ENCODE measurements around the gene GNLY.

Gene GNLY

DNA sequence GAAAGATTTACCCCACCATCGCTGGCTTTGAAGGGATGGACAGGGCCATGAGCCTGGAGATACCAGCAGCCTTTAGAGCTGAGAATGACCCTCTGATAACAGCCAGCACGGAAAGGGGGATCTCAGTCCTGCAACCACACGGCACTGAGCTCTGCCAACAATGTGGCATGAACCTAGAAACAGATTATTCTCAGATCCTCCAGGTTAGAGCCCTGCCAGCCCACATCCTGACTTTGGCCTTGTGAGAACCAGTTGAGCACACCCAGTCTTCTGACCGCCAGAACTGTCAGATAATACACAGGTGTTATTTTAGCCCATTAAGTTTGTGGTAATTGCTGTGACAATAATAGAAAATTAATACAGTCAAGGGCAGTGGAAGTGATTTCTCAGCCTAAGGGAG is 9.4 kb upstream of the GNLY start:
- DNase-seq (ENCODE audit: low spot score): no peak

- no peak for DNase-seq (ENCODE audit: low spot score)
These were observed 3.2 kb upstream of the GNLY start for GRCh38 chr2:85690932-85691331.

DNA sequence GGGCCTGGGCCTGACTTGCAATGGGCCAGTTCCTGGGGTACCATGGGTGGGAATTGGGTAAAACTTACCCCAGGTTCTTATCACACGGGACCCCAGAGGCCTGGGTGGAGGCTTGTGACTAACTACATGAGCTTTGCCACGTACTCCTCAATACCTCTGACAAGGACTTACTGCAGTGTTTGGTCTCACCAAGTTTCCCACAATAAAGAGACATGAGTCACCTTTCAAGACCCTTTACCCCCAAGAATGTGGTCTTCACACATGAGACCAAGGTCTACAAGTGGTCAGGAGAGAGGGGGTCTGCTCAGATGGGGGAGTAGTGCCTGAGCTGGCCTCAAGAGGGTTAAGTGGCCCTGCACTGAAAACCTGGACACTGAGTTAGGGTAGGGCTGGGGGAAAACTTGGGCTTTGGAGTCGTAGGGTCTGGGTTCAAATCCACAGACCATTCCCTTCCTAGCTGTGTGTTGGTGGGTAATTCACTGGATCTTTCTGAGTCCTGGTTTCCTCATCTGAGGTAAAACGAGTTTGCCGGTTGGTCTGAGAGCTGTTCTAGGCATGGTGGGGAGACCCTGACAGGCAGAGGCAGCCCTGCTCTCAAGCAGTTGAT is 2.0 kb upstream of the GNLY start:
- DNase-seq (ENCODE audit: low spot score): no peak

DNA sequence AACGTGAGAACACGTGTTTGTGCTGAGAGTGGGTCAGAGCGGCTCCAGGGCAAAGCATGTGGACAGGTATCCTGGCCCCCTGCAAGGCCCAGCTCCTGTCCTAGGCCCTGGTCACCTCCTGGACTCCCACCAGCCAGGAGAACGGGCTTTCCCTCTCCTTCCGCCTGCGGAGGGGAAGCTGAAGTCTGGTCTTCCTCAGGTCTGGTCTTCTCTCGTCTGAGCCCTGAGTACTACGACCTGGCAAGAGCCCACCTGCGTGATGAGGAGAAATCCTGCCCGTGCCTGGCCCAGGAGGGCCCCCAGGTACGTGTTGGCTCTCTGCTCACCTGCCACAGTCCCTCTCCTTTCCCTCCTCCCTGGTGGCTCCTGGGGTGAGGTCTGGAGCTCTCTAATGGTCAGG is 963 bp downstream of the GNLY start:
- no peak for DNase-seq (ENCODE audit: low spot score)

DNA sequence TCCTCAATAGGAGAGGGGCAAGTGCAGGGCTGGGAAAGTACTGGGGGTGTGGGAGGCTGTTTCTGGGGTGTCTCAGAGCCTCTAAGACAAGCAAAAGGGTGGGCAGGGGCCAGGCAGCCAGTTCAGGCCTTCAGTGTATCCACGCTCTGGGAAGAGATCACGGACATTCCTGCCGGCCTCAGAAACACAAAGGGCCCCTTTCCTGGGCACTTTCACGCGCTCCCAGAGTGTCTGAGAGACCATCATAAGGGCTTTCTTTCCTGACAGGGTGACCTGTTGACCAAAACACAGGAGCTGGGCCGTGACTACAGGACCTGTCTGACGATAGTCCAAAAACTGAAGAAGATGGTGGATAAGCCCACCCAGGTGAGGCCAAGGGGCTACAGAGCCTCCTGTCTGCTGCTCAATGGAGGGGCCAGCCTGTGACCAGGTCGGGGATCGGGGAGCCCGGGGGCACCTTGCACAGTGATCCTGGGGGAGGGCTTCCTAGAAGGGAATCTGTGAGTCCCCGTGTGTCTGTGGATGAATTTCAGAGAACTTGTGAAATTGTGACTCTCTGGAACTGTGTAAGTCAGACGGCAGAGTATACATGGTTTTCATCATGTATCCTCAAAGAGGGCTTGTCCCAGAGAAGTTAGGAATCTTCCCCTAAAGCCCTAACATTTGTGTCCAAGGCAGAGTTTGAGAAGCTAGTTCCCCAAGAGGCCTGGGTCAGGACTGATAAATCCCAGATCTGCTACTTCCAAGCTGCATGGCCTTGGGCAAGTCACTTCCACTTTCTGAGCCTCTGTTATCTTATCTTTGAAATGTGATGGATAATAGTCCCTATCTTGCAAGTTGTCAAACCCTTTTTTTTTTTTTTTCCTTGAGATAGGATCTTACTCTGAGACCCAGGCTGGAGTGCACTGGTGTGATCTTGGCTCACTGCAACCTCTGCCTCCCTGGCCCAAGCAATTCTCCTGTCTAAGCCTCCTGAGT is 1.8 kb downstream of the GNLY start:
- DNase-seq (ENCODE audit: low spot score): no peak

GRCh38 chr2:85697096-85697495 is 2.9 kb downstream of the GNLY start:
- no peak for DNase-seq (ENCODE audit: low spot score)

DNA sequence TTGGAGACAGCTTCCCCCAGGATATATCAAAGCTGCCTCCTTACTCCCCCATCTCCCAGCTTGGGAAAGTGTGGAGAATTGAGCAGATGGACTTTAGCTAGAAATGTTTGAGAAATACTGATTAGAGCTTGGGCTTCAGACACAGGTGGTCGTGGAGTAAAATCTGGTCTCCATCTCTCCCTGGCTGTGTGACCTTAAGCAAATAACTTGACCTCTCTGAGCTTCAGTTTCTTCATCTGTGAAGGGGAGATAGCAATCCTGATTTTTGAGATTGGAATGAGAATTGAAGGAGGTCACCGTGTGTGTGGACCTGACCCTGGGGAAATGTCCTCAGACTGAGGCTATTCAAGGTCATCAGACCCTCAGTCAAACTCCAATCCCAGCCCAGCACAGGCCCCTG is 3.6 kb downstream of the GNLY start:
- DNase-seq (ENCODE audit: low spot score): no peak

DNA sequence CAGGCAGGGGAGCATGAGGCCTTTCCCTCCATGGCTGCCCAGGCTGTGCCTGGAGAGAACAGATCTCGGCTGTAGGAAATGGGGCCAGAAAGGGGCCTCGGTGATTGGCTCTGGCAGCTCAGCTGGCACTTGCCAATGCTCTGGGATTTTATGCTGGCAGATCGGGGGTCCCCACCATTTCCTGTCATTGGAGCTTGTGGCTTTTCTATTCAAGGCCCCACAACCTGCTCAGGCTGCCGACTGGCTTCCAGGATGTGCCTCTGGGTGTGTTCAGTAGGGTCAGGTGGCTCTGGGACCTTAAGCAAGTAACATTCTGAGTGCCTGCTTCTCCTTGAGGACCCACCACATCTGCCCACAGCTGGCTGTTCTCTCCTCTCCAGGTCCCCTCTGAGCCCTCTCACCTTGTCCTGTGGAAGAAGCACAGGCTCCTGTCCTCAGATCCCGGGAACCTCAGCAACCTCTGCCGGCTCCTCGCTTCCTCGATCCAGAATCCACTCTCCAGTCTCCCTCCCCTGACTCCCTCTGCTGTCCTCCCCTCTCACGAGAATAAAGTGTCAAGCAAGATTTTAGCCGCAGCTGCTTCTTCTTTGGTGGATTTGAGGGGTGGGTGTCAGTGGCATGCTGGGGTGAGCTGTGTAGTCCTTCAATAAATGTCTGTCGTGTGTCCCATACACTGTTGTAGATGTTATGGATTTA is 4.2 kb downstream of the GNLY start:
- no peak for DNase-seq (ENCODE audit: low spot score)

DNA sequence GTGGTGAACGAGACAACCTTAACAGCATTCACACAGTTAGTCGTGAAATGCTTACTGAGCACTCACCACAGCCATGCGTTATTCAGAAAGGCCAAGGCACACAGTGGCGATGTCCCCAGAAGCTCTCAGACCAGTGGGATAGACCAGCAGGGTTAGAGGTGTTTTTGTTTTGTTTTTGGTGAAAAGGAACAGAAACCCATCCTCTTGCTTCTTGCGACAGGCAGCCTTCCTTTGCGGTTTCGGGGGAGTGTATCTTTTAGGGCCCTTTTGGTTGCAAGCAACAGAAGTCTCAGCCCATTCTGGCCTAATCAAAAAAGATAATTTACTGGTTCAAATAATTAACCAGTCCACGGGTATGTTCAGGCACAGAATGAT is 4.7 kb downstream of the GNLY start:
- no peak for DNase-seq (ENCODE audit: low spot score)

DNA sequence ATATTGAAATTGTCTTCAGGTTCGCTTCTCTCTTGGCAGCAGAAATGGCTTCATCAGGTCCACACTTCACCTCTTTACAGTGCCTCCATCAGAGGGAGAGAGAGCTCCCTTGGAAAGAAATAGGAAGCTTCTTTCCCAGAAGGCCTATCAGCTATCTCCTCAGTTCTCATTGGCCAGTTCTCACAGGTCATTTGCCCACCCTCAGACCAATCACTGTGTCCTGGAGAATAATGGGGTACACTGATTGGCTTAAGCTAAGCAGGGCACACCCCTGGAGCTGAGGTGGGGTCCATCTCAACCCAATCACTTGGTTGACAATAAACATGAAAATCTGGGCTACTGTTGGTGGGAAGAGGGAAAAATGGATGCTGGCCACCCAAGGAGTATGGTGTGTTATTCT is 5.2 kb downstream of the GNLY start:
- no peak for DNase-seq (ENCODE audit: low spot score)

- no peak for DNase-seq (ENCODE audit: low spot score)
These were observed 8.0 kb downstream of the GNLY start for GRCh38 chr2:85702172-85702571.

DNA sequence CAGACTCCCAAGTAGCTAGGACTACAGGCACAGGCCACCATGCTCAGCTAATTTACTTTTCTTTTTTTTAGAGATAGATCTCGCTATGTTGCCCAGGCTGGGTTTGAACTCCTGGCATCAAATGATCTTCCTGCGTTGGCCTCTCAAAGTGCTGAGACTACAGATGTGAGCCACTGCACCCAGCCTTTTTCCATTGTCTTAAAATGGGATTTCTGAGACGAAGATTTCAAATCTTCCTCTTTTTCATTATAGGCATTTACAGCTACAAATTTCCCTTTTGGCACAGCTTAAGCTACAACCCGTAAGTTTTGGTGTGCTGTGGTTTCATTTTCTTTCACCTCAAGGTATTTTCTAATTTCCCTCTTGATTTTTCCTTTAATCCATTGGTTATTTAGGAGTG is 8.6 kb downstream of the GNLY start:
- no peak for DNase-seq (ENCODE audit: low spot score)

DNA sequence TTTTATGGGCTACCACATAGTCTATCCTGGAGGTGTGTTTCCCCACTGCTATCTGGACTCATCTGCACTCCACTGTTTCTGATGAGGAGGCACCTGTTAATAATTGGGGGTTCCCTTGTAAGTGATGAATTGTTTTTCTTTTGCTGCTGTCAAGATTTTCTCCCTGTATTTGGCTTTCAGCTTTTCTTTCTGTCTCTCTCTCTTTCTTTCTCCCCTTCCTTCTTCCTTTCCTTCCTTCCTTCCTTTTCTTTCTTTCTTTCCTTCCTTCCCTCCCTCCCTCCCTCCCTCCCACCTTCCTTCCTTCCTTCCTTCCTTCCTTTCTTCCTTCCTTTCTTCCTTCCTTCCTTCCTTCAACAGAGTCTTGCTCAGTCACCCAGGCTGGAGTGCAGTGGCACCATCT is 9.2 kb downstream of the GNLY start:
- no peak for DNase-seq (ENCODE audit: low spot score)

DNA sequence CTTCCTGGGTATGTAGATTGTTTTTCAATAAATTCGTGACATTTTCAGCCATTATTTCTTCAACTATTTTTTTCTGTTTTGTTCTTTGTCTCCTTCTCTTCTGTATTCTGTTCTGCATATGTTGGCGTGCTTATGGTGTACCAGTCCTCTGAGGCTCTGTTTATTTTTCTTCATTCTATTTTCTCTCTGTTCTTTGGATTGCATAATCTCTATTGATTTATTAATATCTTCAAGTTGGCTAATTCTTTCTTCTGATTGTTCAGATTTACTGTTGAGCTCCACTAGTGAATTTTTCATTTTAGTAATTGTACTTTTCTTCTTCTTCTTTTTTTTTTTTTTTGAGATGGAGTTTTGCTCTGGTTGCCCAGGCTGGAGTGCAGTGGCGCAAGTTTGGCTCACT is 9.9 kb downstream of the GNLY start:
- DNase-seq (ENCODE audit: low spot score): no peak

DNA sequence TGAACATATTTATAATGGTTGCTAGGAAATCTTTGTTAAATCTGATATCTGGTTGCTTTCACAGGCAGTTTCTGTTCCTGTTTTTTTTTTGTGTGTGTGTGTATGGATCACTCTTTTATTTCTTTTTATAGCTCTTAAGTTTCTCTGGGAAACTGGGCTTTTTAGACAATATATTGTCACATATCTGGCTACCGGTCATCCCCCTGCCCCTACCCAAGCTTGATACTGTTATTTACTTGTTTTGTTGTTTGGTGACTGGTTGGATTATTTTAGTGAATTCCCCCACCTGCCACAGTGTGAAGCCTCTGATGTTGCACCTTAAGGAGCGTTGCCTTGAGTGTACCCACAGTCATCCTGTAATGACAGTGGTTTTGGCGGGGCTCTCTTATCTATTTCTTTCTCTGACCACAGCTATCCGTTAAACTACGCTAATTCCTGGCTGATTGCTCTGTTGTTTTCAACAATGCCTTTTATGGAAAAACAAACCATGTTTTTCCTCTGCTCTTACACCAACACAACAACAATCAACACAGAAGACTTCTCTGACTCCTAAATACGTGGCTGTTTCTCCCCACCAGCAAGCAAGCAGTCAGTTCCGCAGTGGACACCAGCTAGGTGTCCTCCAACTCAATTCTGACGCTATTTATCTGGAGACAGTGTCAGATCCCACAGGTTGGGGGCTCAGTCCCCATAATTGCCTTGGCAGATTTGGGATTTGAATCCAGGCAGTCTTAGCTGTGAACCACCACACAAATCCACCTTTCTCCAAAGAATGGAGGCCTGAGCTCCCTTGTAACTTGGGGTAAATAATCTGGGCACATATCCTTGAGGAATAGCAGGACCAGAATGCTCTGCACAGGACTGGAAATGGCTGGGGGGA is 10.9 kb downstream of the GNLY start:
- DNase-seq (ENCODE audit: low spot score): no peak

DNA sequence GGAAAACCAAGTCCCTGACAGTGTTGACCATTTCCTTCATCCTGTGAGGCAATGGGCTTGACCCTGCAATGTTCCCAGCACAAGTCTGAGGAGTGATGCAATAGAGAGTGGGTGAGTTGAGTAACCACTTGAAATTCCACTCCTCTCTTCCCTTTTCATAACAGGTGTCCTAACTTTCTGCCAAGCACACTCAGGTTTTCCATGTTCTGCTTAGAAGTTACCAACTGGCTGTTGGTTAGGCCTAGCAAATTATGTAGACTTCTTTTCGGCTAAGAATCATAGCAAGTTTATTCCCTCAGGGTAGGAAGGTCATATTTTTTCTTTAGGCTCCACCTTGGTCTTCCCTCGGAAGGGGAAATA is 11.5 kb downstream of the GNLY start:
- DNase-seq (ENCODE audit: low spot score): no peak

GRCh38 chr2:85706063-85706462 is 11.9 kb downstream of the GNLY start:
- no peak for DNase-seq (ENCODE audit: low spot score)

- DNase-seq (ENCODE audit: low spot score): no peak
These were observed 12.6 kb downstream of the GNLY start for GRCh38 chr2:85706599-85707296.

- DNase-seq (ENCODE audit: low spot score): no peak
These were observed 13.1 kb downstream of the GNLY start for GRCh38 chr2:85707304-85707703.

DNA sequence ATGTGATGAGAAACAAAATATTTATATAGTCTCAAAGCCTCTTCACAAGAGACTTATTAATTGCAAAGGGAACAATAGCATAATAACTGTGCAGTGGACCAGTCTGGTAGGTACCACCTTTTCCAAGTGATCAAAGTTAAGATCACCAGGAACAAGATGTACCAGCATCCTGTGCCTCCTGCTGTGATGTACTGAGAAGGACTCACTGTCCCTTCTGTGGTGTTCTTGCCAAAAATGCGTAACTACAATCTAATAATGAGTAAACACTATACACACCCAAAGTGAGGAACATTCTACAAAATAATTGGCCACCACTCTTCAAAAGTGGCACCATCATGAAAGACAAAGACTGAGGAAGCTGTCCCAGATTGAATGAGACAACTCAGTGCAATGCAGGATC is 14.5 kb downstream of the GNLY start:
- DNase-seq (ENCODE audit: low spot score): no peak

DNA sequence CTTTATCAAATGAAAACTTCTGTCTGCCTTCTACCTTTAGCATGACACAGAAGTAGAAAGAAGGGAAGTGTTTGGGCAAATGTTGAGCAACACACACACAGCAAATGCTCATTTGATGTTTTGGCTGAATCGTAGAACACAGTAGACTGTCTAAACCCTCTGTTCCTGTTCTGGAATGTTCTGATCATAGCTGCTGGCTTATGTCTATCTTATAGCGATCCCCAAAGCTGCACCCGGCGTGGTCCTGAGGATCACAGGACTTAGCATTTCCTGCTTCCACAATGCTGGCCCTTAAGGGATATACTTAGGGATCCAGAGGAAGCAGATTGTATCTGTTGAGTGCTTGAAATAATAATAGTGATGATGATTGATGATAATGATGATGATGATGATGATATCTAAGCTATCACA is 15.2 kb downstream of the GNLY start:
- no peak for DNase-seq (ENCODE audit: low spot score)

Measured in left forelimb (tissue), 1 donor.